ENCODE data around the gene CHKB.

DNA sequence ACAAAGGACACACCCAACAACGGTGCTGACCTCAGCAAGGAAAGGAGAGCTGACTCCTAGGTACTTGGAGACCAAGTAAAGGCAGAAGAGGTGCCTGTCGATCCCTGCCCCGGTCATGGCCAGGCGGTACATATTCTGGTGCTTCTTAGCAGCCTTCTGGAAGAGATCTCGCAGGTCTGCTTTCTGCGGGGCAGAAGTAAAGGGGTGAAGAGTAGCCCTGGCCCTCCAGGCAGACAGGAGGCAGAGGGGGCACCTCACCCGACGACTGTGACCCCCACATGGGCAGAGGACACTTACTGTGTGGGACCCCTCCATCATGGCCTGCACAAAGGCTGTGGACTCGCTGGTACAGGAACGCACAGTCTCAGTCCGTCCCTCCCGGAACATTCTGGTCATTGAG, 11.8 kb downstream of the CHKB start:
- no peak for TF ChIP-seq POLR2A (IDR thresholded peaks at IDR 0.05)
- TF ChIP-seq, protein P1, sequence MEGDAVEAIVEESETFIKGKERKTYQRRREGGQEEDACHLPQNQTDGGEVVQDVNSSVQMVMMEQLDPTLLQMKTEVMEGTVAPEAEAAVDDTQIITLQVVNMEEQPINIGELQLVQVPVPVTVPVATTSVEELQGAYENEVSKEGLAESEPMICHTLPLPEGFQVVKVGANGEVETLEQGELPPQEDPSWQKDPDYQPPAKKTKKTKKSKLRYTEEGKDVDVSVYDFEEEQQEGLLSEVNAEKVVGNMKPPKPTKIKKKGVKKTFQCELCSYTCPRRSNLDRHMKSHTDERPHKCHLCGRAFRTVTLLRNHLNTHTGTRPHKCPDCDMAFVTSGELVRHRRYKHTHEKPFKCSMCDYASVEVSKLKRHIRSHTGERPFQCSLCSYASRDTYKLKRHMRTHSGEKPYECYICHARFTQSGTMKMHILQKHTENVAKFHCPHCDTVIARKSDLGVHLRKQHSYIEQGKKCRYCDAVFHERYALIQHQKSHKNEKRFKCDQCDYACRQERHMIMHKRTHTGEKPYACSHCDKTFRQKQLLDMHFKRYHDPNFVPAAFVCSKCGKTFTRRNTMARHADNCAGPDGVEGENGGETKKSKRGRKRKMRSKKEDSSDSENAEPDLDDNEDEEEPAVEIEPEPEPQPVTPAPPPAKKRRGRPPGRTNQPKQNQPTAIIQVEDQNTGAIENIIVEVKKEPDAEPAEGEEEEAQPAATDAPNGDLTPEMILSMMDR (IDR thresholded peaks at IDR 0.05): no peak
